IMR-90 (cell line): ENCODE measurements around the gene SLIT1. TPM values are rescaled to one million over a fixed set of nuclear protein-coding genes. Genes with fewer than 3 reads are reported as not detected.

ENCODE experiments used
- ATAC-seq: fragments of 200-7000 bp; cut with Tn5 transposase; 2 replicates; pipeline ENCODE4 v1.9.1; 2020; ENCODE audit warnings: low read depth, mild to moderate bottlenecking, moderate library complexity
- BruUV-seq: library from RNA; stranded (reverse); fragments of 400-500 nt; replicated peaks from 2 replicates; lab custom pipeline; 2021; lab: Mats Ljungman, UMichigan
- CTCF ChIA-PET: fragments of 300-600 bp; formaldehyde crosslinking; extraction: SDS; loops from one replicate; lab custom pipeline; 2021; ENCODE audit warnings: antibody characterized with exemption; lab: Yijun Ruan, JAX
- POLR2A ChIA-PET: fragments of 300-600 bp; sonication (Branson Sonifier 250); formaldehyde crosslinking; loops from one replicate; lab custom pipeline; 2022; ENCODE audit warnings: antibody characterized with exemption; ENCODE audit not compliant: unreplicated experiment; lab: Charles Lee
- DNase-seq: peaks from one replicate; pipeline ENCODE4 v3.0.0; 2013
- H2AFZ ChIP-seq: replicated peaks from 2 replicates; pipeline ENCODE3; 2013; ENCODE audit warnings: low read length, mild to moderate bottlenecking; ENCODE audit not compliant: poor library complexity
- H2AK5ac ChIP-seq: 2 replicates; pipeline ENCODE4 v1.6.1; 2013; ENCODE audit warnings: low read depth, low read length, inconsistent platforms
- H2AK9ac ChIP-seq: replicated peaks from 2 replicates; pipeline ENCODE3; 2013; ENCODE audit warnings: mild to moderate bottlenecking, low read depth, low read length, moderate library complexity; ENCODE audit not compliant: poor library complexity
- H2BK120ac ChIP-seq: 2 replicates; pipeline ENCODE4 v1.6.1; 2013; ENCODE audit warnings: low read depth, low read length, inconsistent platforms
- H2BK15ac ChIP-seq: 3 replicates; pipeline ENCODE4 v1.6.1; 2013; ENCODE audit warnings: low read depth, low read length, inconsistent platforms
- H2BK20ac ChIP-seq: 2 replicates; pipeline ENCODE4 v1.6.1; 2013; ENCODE audit warnings: low read depth, mild to moderate bottlenecking, inconsistent platforms, low read length, moderate library complexity
- H2BK5ac ChIP-seq: 2 replicates; pipeline ENCODE4 v1.6.1; 2013; ENCODE audit warnings: mild to moderate bottlenecking, low read depth, low read length, inconsistent platforms; ENCODE audit not compliant: poor library complexity, severe bottlenecking
- H3K14ac ChIP-seq: replicated peaks from 2 replicates; pipeline ENCODE4 v1.6.1; 2013; ENCODE audit warnings: low read depth, low read length, inconsistent platforms
- H3K18ac ChIP-seq: 2 replicates; pipeline ENCODE4 v1.6.1; 2013; ENCODE audit warnings: low read depth, low read length, control low read depth
- H3K23ac ChIP-seq: 2 replicates; pipeline ENCODE4 v1.6.1; 2013; ENCODE audit warnings: low read depth, low read length, inconsistent platforms
- H3K27ac ChIP-seq: 2 replicates; pipeline ENCODE4 v1.5.1; 2013; ENCODE audit warnings: mild to moderate bottlenecking, control low read depth, low read length; ENCODE audit not compliant: insufficient read depth
- H3K27me3 ChIP-seq: 2 replicates; pipeline ENCODE4 v1.6.1; 2013; ENCODE audit warnings: low read length; ENCODE audit not compliant: control insufficient read depth, insufficient read depth
- H3K36me3 ChIP-seq: 2 replicates; pipeline ENCODE4 v1.6.1; 2013; ENCODE audit warnings: low read length, mixed read lengths; ENCODE audit not compliant: control insufficient read depth, insufficient read depth
- H3K4ac ChIP-seq: 2 replicates; pipeline ENCODE4 v1.6.1; 2013; ENCODE audit warnings: low read depth, low read length, inconsistent platforms
- H3K4me1 ChIP-seq: 2 replicates; pipeline ENCODE4 v1.6.1; 2013; ENCODE audit warnings: low read length, mixed read lengths; ENCODE audit not compliant: control insufficient read depth, insufficient read depth
- H3K4me2 ChIP-seq: 2 replicates; pipeline ENCODE4 v1.6.1; 2013; ENCODE audit warnings: low read depth, mild to moderate bottlenecking, control low read depth, low read length, moderate library complexity
- H3K4me3 ChIP-seq: 2 replicates; pipeline ENCODE4 v1.5.1; 2013; ENCODE audit warnings: low read depth, mild to moderate bottlenecking, control low read depth, low read length, moderate library complexity; ENCODE audit not compliant: insufficient read depth
- H3K56ac ChIP-seq: 2 replicates; pipeline ENCODE4 v1.6.1; 2013; ENCODE audit warnings: low read length, inconsistent platforms; ENCODE audit not compliant: insufficient read depth; ENCODE audit errors: extremely low read depth
- H3K79me1 ChIP-seq, 2 experiments: 2 replicates each; pipeline ENCODE4 v1.6.1; 2013; ENCODE audit warnings: low read length in 2 of 2, inconsistent platforms in 1 of 2, low read depth in 1 of 2
- H3K9ac ChIP-seq: 2 replicates; pipeline ENCODE4 v1.6.1; 2013; ENCODE audit warnings: low read depth, low read length, control low read depth
- H3K9me1 ChIP-seq: 2 replicates; pipeline ENCODE4 v1.6.1; 2013; ENCODE audit warnings: low read length, inconsistent platforms; ENCODE audit not compliant: insufficient read depth
- H3K9me3 ChIP-seq: 2 replicates; pipeline ENCODE4 v1.6.1; 2013; ENCODE audit warnings: low read length; ENCODE audit not compliant: control insufficient read depth, insufficient read depth
- H4K20me1 ChIP-seq: 2 replicates; pipeline ENCODE4 v1.6.1; 2013; ENCODE audit warnings: low read length, inconsistent platforms; ENCODE audit not compliant: insufficient read depth
- H4K5ac ChIP-seq: 2 replicates; pipeline ENCODE4 v1.6.1; 2013; ENCODE audit warnings: mild to moderate bottlenecking, low read depth, low read length, control low read depth
- H4K8ac ChIP-seq, 2 experiments: 2 replicates each; pipeline ENCODE4 v1.6.1; 2013; ENCODE audit warnings: low read depth in 2 of 2, low read length in 2 of 2, control low read depth in 1 of 2, inconsistent platforms in 1 of 2
- H4K91ac ChIP-seq: 2 replicates; pipeline ENCODE4 v1.6.1; 2013; ENCODE audit warnings: low read depth, low read length, inconsistent platforms; ENCODE audit not compliant: insufficient read depth
- CEBPB ChIP-seq: IDR thresholded peaks from 2 replicates; pipeline ENCODE4 v1.6.1; 2012; ENCODE audit warnings: low read depth, low read length, improper control_type of control experiment
- CHD1 ChIP-seq: IDR thresholded peaks from 2 replicates; pipeline ENCODE4 v1.6.1; 2012; ENCODE audit warnings: low read depth, low read length, improper control_type of control experiment
- CTCF ChIP-seq: conservative IDR thresholded peaks from 2 replicates; pipeline ENCODE4 v1.5.1; 2012; ENCODE audit warnings: mild to moderate bottlenecking, low read depth, low read length, improper control_type of control experiment
- MAFK ChIP-seq: IDR thresholded peaks from 2 replicates; pipeline ENCODE4 v1.6.1; 2012; ENCODE audit warnings: low read depth, low read length, improper control_type of control experiment
- RAD21 ChIP-seq: IDR thresholded peaks from 2 replicates; pipeline ENCODE4 v1.6.1; 2012; ENCODE audit warnings: low read length, improper control_type of control experiment
- RCOR1 ChIP-seq: IDR thresholded peaks from 2 replicates; pipeline ENCODE4 v1.6.1; 2012; ENCODE audit warnings: mild to moderate bottlenecking, low read length, improper control_type of control experiment; ENCODE audit not compliant: insufficient replicate concordance
- RFX5 ChIP-seq: IDR thresholded peaks from 2 replicates; pipeline ENCODE4 v1.8.0; 2012; ENCODE audit warnings: low read depth, mild to moderate bottlenecking, low read length, moderate library complexity
- SMC3 ChIP-seq: fragments of 150-350 bp; IDR thresholded peaks from 2 replicates; pipeline ENCODE4 v1.6.1; 2016; ENCODE audit warnings: low read depth, mild to moderate bottlenecking, antibody characterized with exemption, low read length, moderate library complexity
- WGBS, 2 experiments: methylation state at CpG; one replicate each; pipeline versions ENCODE4 v1.1.5 to v1.1.7; 2013; ENCODE audit warnings: missing lambda C conversion rate in 2 of 2; ENCODE audit not compliant: insufficient read length in 1 of 2; ENCODE audit errors: extremely low coverage in 2 of 2; 5-methylcytosine and 5-hydroxymethylcytosine counted together
- dilution Hi-C: fragments of 300-500 bp; cut with HindIII; formaldehyde crosslinking; loops from one replicate; pipeline ENCODE4 v1.14.3; 2018; ENCODE audit warnings: low sequenced_read_pairs; ENCODE audit not compliant: unreplicated experiment
- in situ Hi-C: fragments of 300-500 bp; cut with MboI; formaldehyde crosslinking; loops from 3 replicates; pipeline ENCODE4 v1.14.3; 2019; ENCODE audit warnings: low sequenced_read_pairs, inconsistent platforms, mixed read lengths
- intact Hi-C: fragments of 100-400 bp; cut with micrococcal nuclease; formaldehyde crosslinking; loops from 2 replicates; pipeline ENCODE4 v1.10.0; 2022
- polyA plus RNA-seq, 3 experiments: library from polyadenylated mRNA; depleted of rRNA; stranded (reverse); fragments of >200 nt; gene quantifications; 2 replicates each; pipeline ENCODE4 v1.2.3, GENCODE V29; 2012; ENCODE audit warnings: low replicate concordance in 1 of 3
- total RNA-seq: library from RNA; depleted of rRNA; stranded (reverse); fragments of >200 nt; gene quantifications from 2 replicates; pipeline ENCODE4 v1.2.3, GENCODE V29; 2012

SLIT1 gene
- total and polyA plus RNA-seq, 2 of the 4 experiments (the other 2 are of a cell fraction) = under 0.01 TPM

DNA sequence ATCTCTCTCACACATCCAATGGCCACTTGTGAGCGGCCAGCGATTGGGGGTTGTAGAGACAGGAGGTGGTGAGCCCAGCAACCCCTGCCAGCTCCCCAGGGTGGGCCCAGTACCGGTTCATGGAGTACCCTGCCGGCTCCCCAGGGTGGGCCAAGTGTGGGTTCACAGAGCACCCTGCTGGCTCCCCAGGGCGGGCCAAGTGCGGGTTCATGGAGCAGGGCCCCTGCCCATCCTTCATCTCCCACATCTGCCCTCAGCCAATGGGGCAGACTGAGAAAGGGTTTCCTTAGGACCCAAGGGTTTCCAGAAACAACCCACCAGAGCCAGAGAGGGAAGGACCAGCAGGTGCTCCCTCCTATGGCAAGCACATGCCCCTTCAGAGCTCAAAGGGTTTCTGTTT lies 21.4 kb upstream of the SLIT1 start:
- in situ Hi-C loops (loop anchor here (10.0 kb wide), 1 partner anchor 132 kb away; no protein-coding TSS in a partner anchor), dilution Hi-C loops (no loop called here), intact Hi-C loops (no loop called here)
- H3K18ac ChIP-seq = no peak overlapping the region
- H3K9ac ChIP-seq = no peak overlapping the region
- H3K9me3 ChIP-seq = no peaks in the 10 kb centered on the region
- H2AK9ac ChIP-seq = no peak overlapping the region
- H2BK5ac ChIP-seq = no peak overlapping the region
- H3K9me1 ChIP-seq = no peaks in the 10 kb centered on the region
- peaks cover 38% of the 10 kb centered on the region for H3K27me3 ChIP-seq
- no TSS peak for BruUV-seq
- POLR2A ChIA-PET = no interaction called here
- H2BK15ac ChIP-seq = no peak overlapping the region
- H3K14ac ChIP-seq = no peak overlapping the region
- no peak overlapping the region for H4K8ac ChIP-seq
- H3K4ac ChIP-seq = no peak overlapping the region
- no peak overlapping the region for H2BK20ac ChIP-seq
- H3K4me2 ChIP-seq = no peak overlapping the region
- TF ChIP-seq RCOR1 (no peak), RAD21 (no peak), CTCF (no peak), CEBPB (no peak), MAFK (no peak), CHD1 (no peak), RFX5 (no peak), SMC3 (no peak)
- H3K23ac ChIP-seq = no peak overlapping the region
- no peak overlapping the region for H2AFZ ChIP-seq
- no peak overlapping the region for H4K91ac ChIP-seq
- no CpG with 5 or more reads among the region's 6 CpGs for WGBS, 2 experiments
- H3K36me3 ChIP-seq = no peaks in the 10 kb centered on the region
- H2AK5ac ChIP-seq = no peak overlapping the region
- H4K20me1 ChIP-seq = no peaks in the 10 kb centered on the region
- H3K56ac ChIP-seq = no peak overlapping the region
- no peak for DNase-seq
- no peak overlapping the region for H3K27ac ChIP-seq
- H4K5ac ChIP-seq = no peak overlapping the region
- CTCF ChIA-PET = interaction anchor here (0.5 to 2.4 kb wide), 2 partner anchors 27 to 134 kb away, joined by 3 to 10 read pairs; no protein-coding TSS in a partner anchor
- H3K4me1 ChIP-seq = no peaks in the 10 kb centered on the region
- no peak overlapping the region for H2BK120ac ChIP-seq
- H3K4me3 ChIP-seq = no peak overlapping the region
- no peak for ATAC-seq
- no peaks in the 10 kb centered on the region for H3K79me1 ChIP-seq
